Naive thymus-derived CD4-positive, alpha-beta T cell (primary cell): ENCODE measurements around the gene OTOA. TPM values are rescaled to one million over a fixed set of nuclear protein-coding genes. Genes with fewer than 3 reads are reported as not detected.
"Not testable (repeated sequence)": the region's sequence is repeated elsewhere in the genome, so short reads cannot be mapped to it uniquely, and the experiment has no call there.

ENCODE experiments used
- ATAC-seq: fragments of 150-1000 bp; cut with Tn5 transposase; 2 replicates; pipeline ENCODE4 v1.10.0; 2021; ENCODE audit warnings: mild to moderate bottlenecking, moderate library complexity
- CTCF ChIA-PET: fragments of 350-600 bp; sonication (Branson Sonifier 250); formaldehyde crosslinking; loops from one replicate; lab custom pipeline; 2021; ENCODE audit warnings: antibody characterized with exemption; lab: Charles Lee
- POLR2A ChIA-PET: fragments of 350-600 bp; sonication (Branson Sonifier 250); formaldehyde crosslinking; loops from one replicate; lab custom pipeline; 2021; ENCODE audit warnings: antibody characterized with exemption, inconsistent platforms; lab: Charles Lee
- DNase-seq, 9 donors: peaks; one replicate each; pipeline versions ENCODE4 v3.0.0 to v3.0.0-alpha.2; 2020 to 2022; ENCODE audit warnings: mixed read lengths in 1 of 9
- H3K27ac ChIP-seq: one replicate; pipeline ENCODE4 v1.7.0; 2013; ENCODE audit warnings: mild to moderate bottlenecking, low read depth, low read length, moderate library complexity
- H3K27me3 ChIP-seq, 2 donors: one replicate each; pipeline ENCODE4 v1.7.0; 2013; ENCODE audit warnings: low read length in 2 of 2, mild to moderate bottlenecking in 2 of 2, moderate library complexity in 2 of 2; ENCODE audit not compliant: control insufficient read depth in 2 of 2, insufficient read depth in 2 of 2
- H3K36me3 ChIP-seq, 3 experiments: 1 replicate in 2 of 3; 2 replicates in 1 of 3; pipeline ENCODE4 v1.7.0; 2013; ENCODE audit warnings: low read length in 3 of 3, mild to moderate bottlenecking in 3 of 3, moderate library complexity in 1 of 3; ENCODE audit not compliant: insufficient read depth in 3 of 3, control insufficient read depth in 2 of 3
- H3K4me1 ChIP-seq, 2 donors: one replicate each; pipeline ENCODE4 v1.7.0; 2013; ENCODE audit warnings: low read length in 2 of 2, mild to moderate bottlenecking in 2 of 2, moderate library complexity in 1 of 2; ENCODE audit not compliant: control insufficient read depth in 2 of 2, insufficient read depth in 2 of 2
- H3K4me3 ChIP-seq: 2 replicates; pipeline ENCODE4 v1.7.0; 2013; ENCODE audit warnings: mild to moderate bottlenecking, low read length
- H3K9me3 ChIP-seq, 3 experiments: 1 replicate in 2 of 3; 2 replicates in 1 of 3; pipeline ENCODE4 v1.7.0; 2013; ENCODE audit warnings: low read length in 3 of 3; ENCODE audit not compliant: control insufficient read depth in 2 of 3
- H3K27ac Mint-ChIP-seq, 9 donors: one replicate each; pipeline ENCODE4 v1.8.0; 2020 to 2022; ENCODE audit warnings: mixed read lengths in 9 of 9, mild to moderate bottlenecking in 8 of 9, moderate library complexity in 5 of 9, inconsistent platforms in 2 of 9
- H3K27me3 Mint-ChIP-seq, 5 donors: one replicate each; pipeline ENCODE4 v1.8.0; 2021 to 2022; ENCODE audit warnings: mixed read lengths in 5 of 5, mild to moderate bottlenecking in 1 of 5
- H3K36me3 Mint-ChIP-seq, 5 donors: one replicate each; pipeline ENCODE4 v1.8.0; 2020 to 2022; ENCODE audit warnings: mixed read lengths in 5 of 5, mild to moderate bottlenecking in 3 of 5, inconsistent platforms in 1 of 5
- H3K4me1 Mint-ChIP-seq, 7 donors: one replicate each; pipeline ENCODE4 v1.8.0; 2020 to 2022; ENCODE audit warnings: mixed read lengths in 7 of 7, mild to moderate bottlenecking in 3 of 7, inconsistent platforms in 1 of 7
- H3K4me3 Mint-ChIP-seq, 10 donors: one replicate each; pipeline ENCODE4 v1.8.0; 2020 to 2022; ENCODE audit warnings: mild to moderate bottlenecking in 10 of 10, mixed read lengths in 10 of 10, moderate library complexity in 6 of 10, inconsistent platforms in 2 of 10
- H3K9me3 Mint-ChIP-seq, 11 donors: one replicate each; pipeline ENCODE4 v1.8.0; 2020 to 2022; ENCODE audit warnings: mixed read lengths in 11 of 11, mild to moderate bottlenecking in 4 of 11, inconsistent platforms in 1 of 11, moderate library complexity in 1 of 11
- intact Hi-C, 2 donors: fragments of 100-400 bp; cut with micrococcal nuclease; formaldehyde crosslinking; loops; one replicate each; pipeline ENCODE4 v1.15.1; 2023
- polyA plus RNA-seq, 2 donors: library from polyadenylated mRNA; unstranded; fragments of 300-500 nt; fragmentation: Illumina TruSeq; gene quantifications; one replicate each; pipeline ENCODE4 v1.2.3, GENCODE V29; 2021
- total RNA-seq, 6 experiments: library from RNA in 5 of 6; stranded (reverse) in 5 of 6; gene quantifications; 1 replicate in 5 of 6; 2 replicates in 1 of 6; pipeline ENCODE4 v1.2.3 and lab custom pipeline; 2021 to 2026

Gene OTOA
- total and polyA plus RNA-seq, 7 experiments from 2014 or later = 0.04 to 0.17 (median 0.11) TPM; not detected in 2

DNA sequence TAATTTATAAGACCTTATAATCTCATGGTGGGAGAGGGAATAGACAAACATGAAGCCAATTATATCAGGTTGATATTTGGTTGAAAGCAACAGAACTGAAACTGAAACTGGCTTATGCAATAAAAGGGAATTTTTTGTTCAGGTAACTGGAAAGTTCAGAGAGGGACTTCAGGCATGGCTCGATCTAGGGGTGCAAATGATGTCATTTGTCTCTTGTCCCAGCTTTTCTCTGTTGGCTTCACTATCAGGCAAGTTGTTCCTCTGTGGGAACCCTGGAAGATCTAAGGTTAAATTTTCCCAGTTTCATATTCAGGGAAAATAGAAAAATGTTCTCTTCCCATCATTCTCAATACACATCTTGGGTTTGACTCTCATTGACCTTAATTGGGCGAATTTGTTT lies 59.8 kb downstream of the OTOA start:
- Histone ChIP-seq H3K27ac (no peak overlapping the region), H3K4me1 (peaks cover 0 to 5% of the 10 kb centered on the region in 2 donors), H3K9me3 (no peaks in the 10 kb centered on the region), H3K4me3 (no peak overlapping the region), H3K27me3 (no peaks in the 10 kb centered on the region), H3K36me3 (no peaks in the 10 kb centered on the region)
- DNase-seq (no peak), ATAC-seq (no peak)
- H3K36me3 Mint-ChIP-seq = no peaks in the 10 kb centered on the region
- ChIA-PET POLR2A (no interaction called here), CTCF (no interaction called here)
- H3K27ac Mint-ChIP-seq = no peak overlapping the region
- H3K9me3 Mint-ChIP-seq = peaks cover 0 to 4% (median 0%) of the 10 kb centered on the region in 11 donors
- peaks cover 4 to 14% (median 12%) of the 10 kb centered on the region in 5 donors for H3K27me3 Mint-ChIP-seq
- H3K4me1 Mint-ChIP-seq = peaks cover 0 to 16% (median 13%) of the 10 kb centered on the region in 7 donors
- H3K4me3 Mint-ChIP-seq = no peak overlapping the region
- intact Hi-C loops = no loop called here

DNA sequence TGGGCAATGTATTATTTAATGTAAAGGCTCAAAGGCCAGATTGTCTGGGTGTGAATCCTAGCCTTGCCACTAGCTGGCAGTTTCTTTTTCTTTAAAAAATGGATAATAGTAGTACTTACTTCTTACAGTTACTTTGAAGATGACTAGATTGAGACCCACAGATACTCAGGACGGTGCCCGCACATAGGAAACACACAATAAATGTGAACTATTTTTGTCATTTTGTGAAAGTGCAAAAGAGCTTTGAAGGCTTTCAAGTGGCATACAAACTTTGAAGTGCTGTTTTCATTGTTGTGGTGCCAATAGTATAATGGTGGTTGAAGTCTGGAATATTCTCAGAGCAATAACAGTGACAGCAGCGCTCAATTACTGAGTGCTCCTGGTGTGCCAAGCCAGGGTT lies 63.6 kb downstream of the OTOA start:
- no peak for ATAC-seq
- Mint-ChIP-seq H3K4me3 (peak overlapping the region in 4 of 10 donors; percentile 0 to 47 (median 25)), H3K27me3 (peaks cover 7 to 24% (median 14%) of the 10 kb centered on the region in 5 donors), H3K27ac (no peak overlapping the region), H3K36me3 (peaks cover 0 to 1% (median 0%) of the 10 kb centered on the region in 5 donors), H3K9me3 (peaks cover 0 to 4% (median 0%) of the 10 kb centered on the region in 11 donors), H3K4me1 (peaks cover 0 to 16% (median 13%) of the 10 kb centered on the region in 7 donors)
- H3K36me3 ChIP-seq = no peaks in the 10 kb centered on the region
- ChIA-PET CTCF (no interaction called here), POLR2A (no interaction called here)
- intact Hi-C loops = no loop called here
- H3K27ac ChIP-seq = no peak overlapping the region
- H3K9me3 ChIP-seq = no peaks in the 10 kb centered on the region
- H3K4me3 ChIP-seq = no peak overlapping the region
- H3K4me1 ChIP-seq = peaks cover 0 to 5% of the 10 kb centered on the region in 2 donors
- no peaks in the 10 kb centered on the region for H3K27me3 ChIP-seq
- DNase-seq = peak in 5 of 9 donors; percentile 11 to 36 (median 34)

DNA sequence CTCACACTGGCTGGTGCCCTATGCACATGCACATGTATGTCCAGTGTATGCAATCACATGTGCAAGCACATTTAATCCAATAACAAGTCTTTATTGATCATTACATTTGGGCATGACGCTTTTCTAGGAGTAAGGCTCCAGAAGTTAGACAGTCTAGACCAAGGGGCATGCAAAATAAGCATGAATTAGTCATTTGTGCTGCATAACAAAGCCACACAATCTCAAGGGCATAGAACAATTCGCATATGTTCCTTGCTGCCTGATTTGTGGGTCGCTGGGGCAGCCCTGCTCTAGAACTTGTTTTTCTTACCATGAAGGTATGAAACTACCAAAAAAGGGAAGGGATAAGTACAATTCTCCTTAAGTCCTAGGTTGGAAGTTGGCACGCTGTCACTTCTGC lies 67.5 kb downstream of the OTOA start:
- H3K36me3 Mint-ChIP-seq, H3K27ac Mint-ChIP-seq, CTCF ChIA-PET, H3K9me3 Mint-ChIP-seq, DNase-seq, H3K4me1 ChIP-seq, ATAC-seq, H3K4me3 Mint-ChIP-seq, H3K27me3 ChIP-seq, H3K27ac ChIP-seq, H3K4me3 ChIP-seq, H3K9me3 ChIP-seq, intact Hi-C loops, POLR2A ChIA-PET, H3K36me3 ChIP-seq: not testable (repeated sequence)
- H3K4me1 Mint-ChIP-seq = peaks cover 0 to 16% (median 13%) of the 10 kb centered on the region in 7 donors
- H3K27me3 Mint-ChIP-seq = peaks cover 7 to 11% (median 8%) of the 10 kb centered on the region in 5 donors

DNA sequence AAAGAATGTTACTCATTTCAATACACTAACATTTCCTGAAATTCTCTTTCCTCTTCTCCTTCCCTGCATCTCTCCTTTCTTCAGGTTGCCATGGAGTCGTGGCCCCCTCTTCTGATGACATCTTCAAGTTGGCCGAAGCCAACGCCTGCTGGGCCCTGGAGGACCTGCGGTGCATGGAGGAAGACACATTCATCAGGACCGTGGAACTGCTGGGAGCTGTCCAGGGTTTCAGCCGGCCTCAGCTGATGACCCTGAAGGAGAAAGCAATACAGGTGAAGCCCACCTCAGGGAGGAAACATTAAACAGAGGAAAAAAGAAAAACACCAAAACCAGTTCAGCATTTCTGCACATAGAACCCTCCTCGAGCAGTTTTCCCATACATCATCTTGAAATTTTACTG lies 76.9 kb downstream of the OTOA start:
- H3K4me1 Mint-ChIP-seq, CTCF ChIA-PET, H3K27me3 Mint-ChIP-seq, H3K27ac Mint-ChIP-seq, DNase-seq, H3K4me3 Mint-ChIP-seq, ATAC-seq, H3K27me3 ChIP-seq, H3K9me3 ChIP-seq, H3K36me3 Mint-ChIP-seq, H3K4me1 ChIP-seq, POLR2A ChIA-PET, H3K36me3 ChIP-seq, H3K27ac ChIP-seq, H3K9me3 Mint-ChIP-seq, intact Hi-C loops, H3K4me3 ChIP-seq: not testable (repeated sequence)

DNA sequence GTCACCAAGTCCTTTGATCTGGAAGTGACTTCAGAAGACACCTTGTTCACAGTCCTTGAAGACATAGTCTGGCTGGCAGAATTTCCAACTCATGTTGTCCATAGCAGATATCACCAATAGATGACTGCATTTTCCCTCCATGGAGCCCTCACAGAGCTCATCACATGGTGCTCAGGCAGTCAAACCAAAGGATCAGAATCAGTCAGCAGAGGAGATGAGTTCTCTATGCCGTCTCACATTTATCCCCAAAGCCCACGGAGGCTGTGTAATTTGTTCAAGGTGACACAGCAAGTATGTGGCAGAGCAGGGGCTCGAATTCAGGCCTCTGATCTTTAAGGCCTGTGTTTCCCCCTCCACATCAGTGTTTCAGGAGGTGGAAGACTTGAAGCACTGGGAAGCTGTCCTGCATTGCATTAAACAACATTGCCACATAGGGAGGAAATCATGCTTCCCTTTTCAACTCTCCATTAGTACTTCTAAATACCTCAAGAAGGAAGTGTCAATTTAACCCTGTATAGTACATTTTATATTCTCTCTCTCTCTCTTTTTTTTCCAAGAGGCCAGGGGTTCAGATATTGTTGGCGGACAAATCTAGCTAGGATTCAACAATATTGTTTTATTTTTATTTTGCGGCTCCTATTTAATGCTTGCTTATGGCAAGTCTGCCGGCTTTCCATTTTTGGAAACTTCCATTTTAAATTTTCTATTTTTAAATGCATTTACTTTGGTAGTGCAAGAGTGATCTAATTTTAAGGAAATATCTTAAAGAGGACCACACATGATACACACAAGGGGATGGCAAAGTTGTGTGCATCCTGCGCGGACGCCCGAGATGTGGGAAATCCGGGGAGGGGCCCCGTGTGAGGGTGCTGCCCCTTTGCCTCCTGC lies 92.7 kb downstream of the OTOA start:
- ATAC-seq = peak; percentile 64
- H3K36me3 ChIP-seq, DNase-seq, H3K4me1 ChIP-seq, H3K4me3 ChIP-seq, H3K9me3 Mint-ChIP-seq, H3K27me3 ChIP-seq, H3K9me3 ChIP-seq, H3K36me3 Mint-ChIP-seq, CTCF ChIA-PET, POLR2A ChIA-PET, H3K4me1 Mint-ChIP-seq, H3K27ac ChIP-seq, H3K27me3 Mint-ChIP-seq, H3K27ac Mint-ChIP-seq, intact Hi-C loops: not testable (repeated sequence)
- peak overlapping the region in 2 of 10 donors; percentile 39 to 41 for H3K4me3 Mint-ChIP-seq

DNA sequence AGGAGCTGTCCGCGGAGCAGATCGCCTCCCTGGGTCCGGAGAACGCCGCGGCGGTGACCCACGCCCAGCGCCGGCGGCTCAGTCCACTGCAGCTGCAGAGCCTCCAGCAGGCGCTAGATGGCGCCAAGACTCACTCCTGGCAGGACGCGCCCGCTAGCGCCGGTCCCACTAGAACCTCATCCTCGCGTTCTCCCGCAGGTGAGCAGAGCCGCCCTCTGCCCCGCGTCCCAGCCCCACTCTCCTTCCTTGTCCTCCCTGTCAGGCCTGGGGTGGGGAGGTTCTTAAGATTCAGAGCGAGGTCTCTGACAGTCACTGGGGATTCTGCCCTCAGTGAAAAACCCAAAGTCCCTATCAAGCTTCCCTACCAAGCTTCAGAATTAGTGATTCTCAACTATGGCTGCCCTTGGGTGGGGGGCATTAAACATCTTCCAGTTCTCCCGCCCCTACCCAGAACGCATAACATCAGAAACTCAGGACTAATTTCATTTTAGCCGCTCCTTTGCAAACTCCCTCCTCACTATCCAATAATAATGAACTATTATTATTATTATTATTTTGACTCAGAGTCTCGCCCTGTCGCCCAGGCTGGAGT lies 93.4 kb downstream of the OTOA start:
- DNase-seq = peak in 1 of 9 donors; percentile 1
- H3K36me3 Mint-ChIP-seq, H3K4me1 Mint-ChIP-seq, CTCF ChIA-PET, H3K27me3 Mint-ChIP-seq, H3K9me3 Mint-ChIP-seq, H3K27me3 ChIP-seq, H3K4me1 ChIP-seq, H3K27ac ChIP-seq, H3K9me3 ChIP-seq, POLR2A ChIA-PET, H3K27ac Mint-ChIP-seq, H3K4me3 Mint-ChIP-seq, H3K36me3 ChIP-seq, H3K4me3 ChIP-seq, intact Hi-C loops: not testable (repeated sequence)
- peak; percentile 96 for ATAC-seq
